HFF-Myc (cell line): ENCODE measurements around the gene SYTL1.

Experiments
- DNase-seq: peaks from one replicate; pipeline ENCODE4 v3.0.0-alpha.2; 2011; ENCODE audit warnings: low read depth; ENCODE audit errors: extremely low read depth
- H3K4me3 ChIP-seq: replicated peaks from 2 replicates; pipeline ENCODE4 v1.5.1; 2011; ENCODE audit warnings: low read depth, mild to moderate bottlenecking, control low read depth, low read length
- CTCF ChIP-seq: IDR thresholded peaks from 2 replicates; pipeline ENCODE4 v1.5.1; 2012; ENCODE audit warnings: mild to moderate bottlenecking, low read depth, low read length, control low read depth; ENCODE audit errors: missing control alignments

The SYTL1 gene

GRCh38 chr1:27392096-27392777, 50.4 kb downstream of the SYTL1 start, which contains the start of gene GPR3:
TSS of gene GPR3 (plus strand) at chr1:27392622. CDS start at chr1:27393799, 1,177 bp downstream.
- TF ChIP-seq CTCF: peak; percentile 61
- H3K4me3 ChIP-seq: peak within 1 kb of the TSS; percentile 84
- DNase-seq: peak; percentile 49

GRCh38 chr1:27392778-27393635, 51.2 kb downstream of the SYTL1 start:
- TF ChIP-seq CTCF: no peak
- H3K4me3 ChIP-seq: peak overlapping the region; percentile 84
- DNase-seq: no peak

GRCh38 chr1:27393641-27394281, 51.9 kb downstream of the SYTL1 start:
- peak overlapping the region; percentile 84 for H3K4me3 ChIP-seq
- DNase-seq: no peak
- TF ChIP-seq CTCF: no peak

GRCh38 chr1:27394282-27394658, 52.4 kb downstream of the SYTL1 start:
- TF ChIP-seq CTCF: no peak
- no peak for DNase-seq
- no peak overlapping the region for H3K4me3 ChIP-seq

GRCh38 chr1:27394925-27395324, 53.1 kb downstream of the SYTL1 start:
- no peak overlapping the region for H3K4me3 ChIP-seq
- TF ChIP-seq CTCF: no peak
- no peak for DNase-seq

GRCh38 chr1:27395441-27396195, 53.8 kb downstream of the SYTL1 start:
- TF ChIP-seq CTCF: peak; percentile 94
- DNase-seq: peak; percentile 52
- no peak overlapping the region for H3K4me3 ChIP-seq
